ENCODE results near the gene EOLA1.
"Not testable (repeated sequence)": the region's sequence is repeated elsewhere in the genome, so short reads cannot be mapped to it uniquely, and the experiment has no call there.

EOLA1 gene

GRCh38 chrX:149546962-149547361, 6.2 kb downstream of the EOLA1 start:
- DNase-seq: not testable (repeated sequence)

DNA sequence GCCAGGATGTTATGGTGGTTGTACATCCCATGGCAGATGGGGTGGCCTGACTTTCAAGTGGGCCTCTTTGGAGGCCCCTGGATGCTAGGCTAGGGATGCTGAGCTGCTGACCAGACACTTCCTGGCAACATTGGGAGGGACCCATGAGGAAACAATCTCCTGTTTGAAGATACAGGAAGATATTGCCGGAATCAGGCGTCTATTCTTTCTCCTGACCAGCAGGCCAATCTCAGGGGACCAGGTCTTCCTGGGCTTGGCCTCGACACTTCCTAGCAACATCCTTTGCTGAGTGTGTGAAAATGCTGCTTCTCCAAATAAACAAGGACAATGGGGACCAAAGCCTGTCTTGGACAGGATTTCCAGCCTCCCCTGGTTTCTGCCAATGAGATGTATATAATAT, 7.0 kb downstream of the EOLA1 start:
- not testable (repeated sequence) for DNase-seq

DNA sequence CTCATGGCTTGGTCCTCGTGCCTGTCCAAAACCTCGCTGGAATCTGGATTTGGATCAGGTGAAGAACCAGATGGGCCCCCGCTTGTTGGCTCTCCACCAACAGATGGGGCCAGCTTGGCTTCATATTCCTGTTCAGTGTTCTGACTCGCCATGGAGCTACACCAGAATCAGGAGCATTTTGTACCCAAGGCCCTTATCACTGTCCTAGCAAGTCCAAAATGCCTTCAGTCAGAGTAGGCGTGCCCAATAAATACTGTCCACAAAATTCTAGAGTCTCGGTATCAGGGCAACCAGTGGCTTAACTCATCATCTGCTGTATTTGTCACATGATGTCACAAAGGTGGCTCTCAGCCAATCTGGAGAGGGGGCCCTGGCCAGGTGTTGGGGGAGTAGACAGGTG, 8.9 kb downstream of the EOLA1 start, which contains the start of gene HSFX3:
Gene HSFX3, minus strand, starts transcription at position 224 of the 400 bp plus-strand sequence. Its CDS starts 72 bp downstream, at position 152.
- not testable (repeated sequence) for DNase-seq

DNA sequence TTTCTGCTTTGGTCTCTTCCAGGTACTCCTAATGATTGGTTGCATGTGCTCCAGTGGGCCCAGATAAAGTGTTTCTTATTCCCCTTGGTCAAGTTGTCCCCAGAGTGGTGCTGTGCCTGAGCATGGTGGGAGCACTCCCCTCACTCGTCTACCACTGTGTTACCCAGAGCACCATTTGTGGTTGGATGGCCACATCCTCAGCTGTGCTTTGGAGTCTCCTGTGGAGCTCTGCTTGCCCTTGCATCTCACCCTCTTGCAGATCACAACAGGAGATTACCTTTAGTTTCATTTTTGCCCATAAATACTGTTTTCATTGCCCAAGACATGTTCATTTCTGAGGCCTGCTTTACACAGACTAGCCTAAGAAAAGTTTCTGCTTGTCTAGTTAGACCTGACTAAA, 9.6 kb downstream of the EOLA1 start:
- not testable (repeated sequence) for DNase-seq

GRCh38 chrX:149551245-149551938, 10.6 kb downstream of the EOLA1 start:
- DNase-seq: not testable (repeated sequence)

DNA sequence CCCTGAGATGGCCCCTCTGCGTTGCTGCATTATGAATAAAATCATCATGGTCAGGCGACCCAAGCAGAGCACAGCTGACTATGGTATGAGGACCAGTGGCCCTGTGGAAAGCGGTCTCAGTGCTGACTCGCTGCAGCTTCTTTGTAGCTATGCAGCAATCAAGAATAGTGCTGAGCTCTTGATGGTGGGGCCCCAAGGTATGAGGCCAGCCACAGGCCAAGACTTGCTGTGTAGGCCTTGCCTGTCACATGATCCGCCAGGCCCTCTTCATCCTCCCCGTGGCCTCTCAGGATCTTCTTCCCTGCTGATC, 11.1 kb downstream of the EOLA1 start:
- not testable (repeated sequence) for DNase-seq

DNA sequence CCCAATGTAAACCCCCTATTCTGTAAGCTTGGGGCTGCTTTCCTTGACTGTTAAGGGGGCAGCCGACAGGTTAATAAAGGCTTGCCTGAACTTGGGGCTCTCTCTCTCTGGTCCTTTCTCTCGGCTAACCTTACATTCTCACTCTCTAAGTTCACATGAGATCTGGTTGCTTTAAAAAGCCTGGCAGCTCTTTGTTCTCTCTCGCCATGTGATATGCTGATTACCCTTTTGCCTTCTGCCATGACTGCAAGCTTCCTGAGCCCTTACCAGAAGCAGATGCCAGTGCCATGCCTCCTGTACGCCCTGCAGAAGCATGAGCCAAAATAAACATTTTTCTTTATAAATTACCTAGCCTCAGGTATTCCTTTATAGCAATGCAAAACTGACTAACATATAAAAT, 14.4 kb downstream of the EOLA1 start:
- not testable (repeated sequence) for DNase-seq

DNA sequence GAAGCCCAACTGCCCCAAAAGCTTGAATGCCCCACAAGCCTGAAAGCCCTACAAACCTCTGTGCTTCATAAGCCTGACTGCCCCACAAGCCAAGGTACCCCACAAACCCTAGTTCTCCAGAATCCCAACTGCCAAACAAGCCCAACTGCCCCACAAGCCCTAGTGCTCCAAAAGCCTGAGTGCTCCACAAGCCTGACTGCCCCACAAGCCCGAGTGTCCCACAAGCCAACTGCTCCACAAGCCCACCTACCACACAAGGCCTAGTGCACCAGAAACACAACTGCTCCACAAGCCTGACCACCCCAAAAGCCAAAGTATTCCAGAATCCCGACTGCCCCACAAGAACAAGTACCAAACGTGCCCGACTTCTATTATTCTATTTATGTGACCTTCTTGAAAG, 22.5 kb downstream of the EOLA1 start:
- no peak for DNase-seq

- no peak for DNase-seq
These were observed 27.0 kb downstream of the EOLA1 start for GRCh38 chrX:149567621-149568417.

DNA sequence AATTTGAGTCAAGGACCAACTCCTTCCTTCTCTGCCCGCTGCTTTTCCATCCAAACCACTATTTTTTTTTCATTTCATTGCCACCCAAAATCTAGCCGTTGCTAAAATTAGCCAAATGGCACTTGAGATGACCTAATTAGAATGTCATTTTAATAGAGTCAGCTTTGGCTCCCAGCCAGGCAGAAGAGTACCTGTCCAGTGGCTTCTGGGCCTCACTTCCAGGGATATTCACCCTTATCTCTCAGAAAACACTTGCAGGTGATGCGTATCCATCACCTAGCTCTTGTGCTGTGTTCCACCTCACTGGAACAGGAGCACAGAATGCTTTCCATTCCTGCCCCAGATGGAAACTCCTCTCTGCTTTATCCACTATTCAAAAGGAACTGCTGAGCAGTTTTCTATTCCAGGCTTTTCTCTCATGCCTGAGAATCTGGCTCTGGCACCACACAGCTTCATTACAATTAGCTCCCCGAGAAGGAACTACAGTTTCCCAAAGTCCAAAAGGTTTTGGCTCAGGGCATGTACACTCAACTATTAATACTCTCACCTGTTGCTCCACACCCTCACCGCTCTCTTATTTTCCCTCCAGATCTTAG, 28.0 kb downstream of the EOLA1 start:
- DNase-seq: no peak

DNA sequence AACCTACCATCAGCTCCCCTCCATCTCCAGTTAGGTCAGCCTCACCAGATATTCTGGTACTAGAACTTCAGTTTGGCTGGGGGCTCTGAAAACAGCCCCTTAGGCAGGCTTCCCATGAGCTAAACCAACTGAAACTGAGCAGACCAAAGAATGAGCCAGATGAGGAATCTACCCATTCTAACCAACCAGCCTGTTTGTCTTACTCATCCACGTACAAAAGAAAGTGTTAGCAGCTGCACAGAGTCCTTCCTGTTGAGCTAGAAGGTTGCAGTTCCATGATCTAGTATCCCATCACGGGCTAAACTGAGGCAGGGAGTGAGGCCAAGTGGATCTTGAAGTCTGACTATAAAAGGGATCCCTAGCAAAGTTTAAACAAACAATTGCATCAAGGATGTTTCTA, 29.0 kb downstream of the EOLA1 start:
- no peak for DNase-seq

GRCh38 chrX:149570668-149571067, 29.9 kb downstream of the EOLA1 start:
- no peak for DNase-seq

- DNase-seq: no peak
These were observed 31.0 kb downstream of the EOLA1 start for GRCh38 chrX:149571770-149572169.

GRCh38 chrX:149572743-149573142, 31.9 kb downstream of the EOLA1 start:
- DNase-seq: no peak

DNA sequence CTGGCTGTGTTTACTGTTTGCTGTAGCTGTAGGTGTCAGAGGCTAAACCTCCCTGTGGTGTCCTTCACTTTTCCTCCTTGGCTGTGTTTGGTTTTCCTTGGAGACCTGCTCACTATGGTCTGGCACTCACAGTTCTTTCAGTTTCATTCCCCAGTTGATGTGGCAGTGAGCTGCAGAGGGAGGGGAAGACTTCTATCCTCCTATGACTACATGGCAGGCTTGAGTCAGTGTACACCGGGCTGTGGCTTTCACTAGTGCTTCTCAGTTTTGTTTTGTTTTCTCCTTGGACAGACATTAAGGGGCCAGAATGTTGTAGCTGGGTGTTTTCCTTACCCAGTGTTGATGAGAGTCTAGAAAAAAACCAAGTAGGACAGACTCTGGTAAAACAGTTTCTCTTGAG, 32.6 kb downstream of the EOLA1 start:
- DNase-seq: not testable (repeated sequence)

DNA sequence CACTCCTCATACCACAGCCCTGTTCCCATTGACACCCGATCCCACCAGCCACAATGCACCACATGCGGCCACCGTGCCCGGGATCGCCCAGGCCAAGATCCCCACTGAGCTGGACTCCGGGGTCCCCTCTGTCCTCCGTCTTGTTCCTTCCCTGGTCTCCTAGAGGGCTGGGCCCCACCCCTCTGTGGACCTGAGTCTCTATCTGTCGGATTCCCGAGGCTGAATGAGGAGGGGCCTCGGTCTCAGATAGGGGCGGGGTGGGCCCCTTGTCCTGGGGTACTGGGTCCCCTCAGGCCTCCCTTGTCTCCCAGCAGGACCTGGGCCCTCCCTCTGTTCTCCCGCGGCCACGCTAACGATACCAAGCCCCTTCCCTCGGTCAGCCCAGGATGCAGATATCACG, 44.8 kb downstream of the EOLA1 start:
- DNase-seq: not testable (repeated sequence)

GRCh38 chrX:149587359-149587758, 46.5 kb downstream of the EOLA1 start, which contains the start of gene MAGEA9B:
Gene MAGEA9B (minus strand): TSS chrX:149587459. CDS start chrX:149583179, 4,280 bp downstream.
- DNase-seq: not testable (repeated sequence)

DNA sequence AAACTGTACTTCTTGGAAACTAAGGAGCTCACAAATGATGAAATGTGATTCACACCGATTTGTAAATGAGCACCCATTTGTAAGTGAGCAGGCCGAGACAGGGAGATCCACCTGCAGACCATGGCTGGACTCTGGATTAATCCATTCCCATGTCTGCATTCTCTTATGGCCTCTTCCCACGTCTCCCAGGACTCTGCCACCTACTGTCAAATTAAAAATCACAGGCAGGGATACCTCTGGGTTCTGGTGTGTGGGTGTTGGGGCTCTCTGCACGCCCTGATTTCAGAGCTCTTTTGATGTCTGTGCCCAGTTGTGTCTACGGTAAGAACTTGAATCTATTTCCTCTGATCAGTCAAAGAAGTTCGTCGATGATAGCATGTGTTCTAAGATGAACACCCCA, 50.2 kb downstream of the EOLA1 start:
- DNase-seq: not testable (repeated sequence)

DNA sequence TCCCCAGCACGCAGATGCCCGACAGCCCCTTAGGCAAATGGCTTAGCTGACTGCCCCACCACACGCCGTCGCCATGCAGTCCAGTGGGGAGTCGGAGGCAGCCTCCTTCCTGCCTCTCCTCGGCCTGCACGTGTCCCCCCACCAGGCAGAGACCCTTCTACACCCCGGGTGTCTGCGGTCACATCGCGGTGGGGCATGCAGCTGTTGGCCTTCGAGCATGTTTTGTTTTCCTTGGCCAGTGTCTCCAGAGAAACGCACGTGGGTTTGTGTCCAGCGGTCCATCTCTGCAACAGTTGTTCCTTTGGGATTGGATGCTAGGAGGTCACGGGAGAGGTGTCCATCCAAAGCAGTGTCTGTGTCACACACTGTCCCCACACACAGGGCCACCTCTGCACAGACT, 54.4 kb downstream of the EOLA1 start, which contains the start of gene HSFX2:
Gene HSFX2, minus strand, starts transcription at position 101 of the 400 bp plus-strand sequence. CDS start 614 bp downstream, outside the sequence.
- not testable (repeated sequence) for DNase-seq

- not testable (repeated sequence) for DNase-seq
These were observed 55.1 kb downstream of the EOLA1 start for GRCh38 chrX:149595943-149596342.

All from T-helper 9 cell (primary cell).